Lower lobe of right lung (tissue), 2 donors: Measurements from ENCODE around the gene GUCY2D. TPM values are rescaled to one million over a fixed set of nuclear protein-coding genes. Genes with fewer than 3 reads are reported as not detected.

Experiments
- ATAC-seq, 2 donors: fragments of 200-7000 bp; cut with Tn5 transposase; one replicate each; pipeline ENCODE4 v1.9.1; 2020 to 2022; ENCODE audit warnings: mild to moderate bottlenecking in 2 of 2, moderate library complexity in 2 of 2
- DNase-seq: peaks from one replicate; pipeline ENCODE4 v3.0.0-alpha.2; 2020
- H3K27ac ChIP-seq: fragments of 200-600 bp; one replicate; pipeline ENCODE4 v1.8.0; 2022
- H3K27me3 ChIP-seq: fragments of 200-600 bp; one replicate; pipeline ENCODE4 v1.8.0; 2022; ENCODE audit warnings: low read depth
- H3K36me3 ChIP-seq: fragments of 200-600 bp; one replicate; pipeline ENCODE4 v1.8.0; 2022; ENCODE audit warnings: mild to moderate bottlenecking
- H3K4me1 ChIP-seq: fragments of 200-600 bp; one replicate; pipeline ENCODE4 v1.8.0; 2022
- H3K4me3 ChIP-seq: fragments of 200-600 bp; one replicate; pipeline ENCODE4 v1.8.0; 2022; ENCODE audit warnings: mild to moderate bottlenecking
- H3K9me3 ChIP-seq: fragments of 200-600 bp; one replicate; pipeline ENCODE4 v1.8.0; 2022
- intact Hi-C: fragments of 100-400 bp; cut with DNase I; formaldehyde crosslinking; loops from one replicate; pipeline ENCODE4 v1.11.0; 2022
- total RNA-seq: library from RNA; stranded (reverse); fragmentation: NEBNext Ultra II Directional; extraction: Animal tissue kit (Norgen Biotek cat#: 25700); gene quantifications from one replicate; pipeline ENCODE4 v1.2.1, GENCODE V29; 2021
- TF ChIP-seq, protein P1 (sequence below): fragments of 200-600 bp; IDR thresholded peaks from one replicate; pipeline ENCODE4 v1.8.0; 2022; ENCODE audit warnings: antibody characterized with exemption, mild to moderate bottlenecking
- donor health status: DM: no; HTN: yes; CAD: no; lungs with severe emphysema.

GUCY2D gene
- total RNA-seq, 1 donor from 2014 or later, result 3.1 TPM

DNA sequence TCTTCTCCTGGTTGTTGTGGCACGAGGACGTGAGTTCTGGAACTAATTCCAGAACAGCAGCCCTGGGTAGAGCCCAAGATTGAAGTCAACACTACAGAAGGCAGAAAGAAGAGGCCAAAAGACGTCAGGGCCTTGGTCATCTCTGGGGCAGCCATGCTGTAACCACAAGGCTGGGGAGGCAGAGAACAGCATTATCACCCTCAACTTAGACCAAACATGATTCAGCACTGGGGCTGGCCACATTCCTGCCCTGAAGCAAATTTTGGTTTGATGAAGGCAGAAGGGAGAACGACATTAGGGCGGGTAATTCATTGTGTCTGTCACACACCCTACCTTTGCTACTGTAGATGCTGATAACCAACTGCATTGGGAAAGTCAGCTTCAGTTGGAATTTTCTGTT lies 26.7 kb downstream of the GUCY2D start:
- H3K4me3 ChIP-seq, result no peak overlapping the region
- H3K36me3 ChIP-seq, result no peaks in the 10 kb centered on the region
- H3K27ac ChIP-seq, result no peak overlapping the region
- DNase-seq (no peak), ATAC-seq (no peak)
- H3K9me3 ChIP-seq, result no peaks in the 10 kb centered on the region
- H3K4me1 ChIP-seq, result peaks cover 7% of the 10 kb centered on the region
- TF ChIP-seq, protein P1, sequence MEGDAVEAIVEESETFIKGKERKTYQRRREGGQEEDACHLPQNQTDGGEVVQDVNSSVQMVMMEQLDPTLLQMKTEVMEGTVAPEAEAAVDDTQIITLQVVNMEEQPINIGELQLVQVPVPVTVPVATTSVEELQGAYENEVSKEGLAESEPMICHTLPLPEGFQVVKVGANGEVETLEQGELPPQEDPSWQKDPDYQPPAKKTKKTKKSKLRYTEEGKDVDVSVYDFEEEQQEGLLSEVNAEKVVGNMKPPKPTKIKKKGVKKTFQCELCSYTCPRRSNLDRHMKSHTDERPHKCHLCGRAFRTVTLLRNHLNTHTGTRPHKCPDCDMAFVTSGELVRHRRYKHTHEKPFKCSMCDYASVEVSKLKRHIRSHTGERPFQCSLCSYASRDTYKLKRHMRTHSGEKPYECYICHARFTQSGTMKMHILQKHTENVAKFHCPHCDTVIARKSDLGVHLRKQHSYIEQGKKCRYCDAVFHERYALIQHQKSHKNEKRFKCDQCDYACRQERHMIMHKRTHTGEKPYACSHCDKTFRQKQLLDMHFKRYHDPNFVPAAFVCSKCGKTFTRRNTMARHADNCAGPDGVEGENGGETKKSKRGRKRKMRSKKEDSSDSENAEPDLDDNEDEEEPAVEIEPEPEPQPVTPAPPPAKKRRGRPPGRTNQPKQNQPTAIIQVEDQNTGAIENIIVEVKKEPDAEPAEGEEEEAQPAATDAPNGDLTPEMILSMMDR, result no peak
- H3K27me3 ChIP-seq, result peaks cover 15% of the 10 kb centered on the region
- intact Hi-C loops, result no loop called here

DNA sequence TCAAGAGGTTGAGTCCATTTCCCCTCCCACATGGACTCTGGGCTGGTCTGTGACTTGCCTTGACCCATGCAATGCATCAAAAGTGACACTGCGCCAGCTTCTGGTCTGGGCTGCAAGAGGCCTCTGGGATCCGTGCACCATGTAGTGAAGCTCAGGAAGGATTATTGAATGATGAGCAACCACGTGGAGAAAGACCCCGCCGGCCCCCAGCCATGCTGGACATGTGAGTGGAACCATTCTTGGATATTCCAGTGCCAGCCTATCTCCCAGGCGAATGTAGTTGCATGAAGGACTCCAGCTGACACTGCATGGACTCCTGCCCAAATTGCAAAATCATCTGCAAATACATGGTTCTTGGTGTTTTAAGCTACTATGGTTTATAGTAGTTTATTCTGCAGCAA lies 28.8 kb downstream of the GUCY2D start:
- Histone ChIP-seq H3K4me1 (no peaks in the 10 kb centered on the region), H3K27ac (no peak overlapping the region), H3K36me3 (no peaks in the 10 kb centered on the region), H3K9me3 (no peaks in the 10 kb centered on the region), H3K4me3 (no peak overlapping the region), H3K27me3 (peaks cover 15% of the 10 kb centered on the region)
- DNase-seq, result no peak
- TF ChIP-seq, protein P1, result no peak
- ATAC-seq, result no peak
- intact Hi-C loops, result no loop called here

DNA sequence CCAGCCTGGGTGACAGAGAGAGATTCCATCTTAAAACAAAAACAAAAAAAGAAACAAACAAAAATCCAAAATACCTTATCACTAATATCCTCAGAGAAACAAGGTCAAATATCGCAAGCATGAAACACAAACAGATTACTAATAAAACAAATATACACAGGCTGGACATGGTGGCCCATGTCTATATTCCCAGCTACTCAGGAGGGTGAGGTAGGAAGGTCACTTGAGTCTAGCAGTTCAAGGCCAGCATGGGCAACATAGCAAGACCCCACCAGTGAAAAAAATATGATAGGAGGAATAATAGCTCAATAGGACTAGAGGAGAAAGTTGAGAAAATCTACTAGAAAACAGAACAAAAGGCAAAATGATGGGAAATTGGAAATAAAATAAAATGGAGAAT lies 29.5 kb downstream of the GUCY2D start:
- TF ChIP-seq, protein P1, result no peak
- Histone ChIP-seq H3K36me3 (no peaks in the 10 kb centered on the region), H3K4me3 (no peak overlapping the region), H3K27ac (no peak overlapping the region), H3K9me3 (no peaks in the 10 kb centered on the region), H3K27me3 (peaks cover 15% of the 10 kb centered on the region), H3K4me1 (no peaks in the 10 kb centered on the region)
- ATAC-seq (no peak), DNase-seq (no peak)
- intact Hi-C loops, result no loop called here

DNA sequence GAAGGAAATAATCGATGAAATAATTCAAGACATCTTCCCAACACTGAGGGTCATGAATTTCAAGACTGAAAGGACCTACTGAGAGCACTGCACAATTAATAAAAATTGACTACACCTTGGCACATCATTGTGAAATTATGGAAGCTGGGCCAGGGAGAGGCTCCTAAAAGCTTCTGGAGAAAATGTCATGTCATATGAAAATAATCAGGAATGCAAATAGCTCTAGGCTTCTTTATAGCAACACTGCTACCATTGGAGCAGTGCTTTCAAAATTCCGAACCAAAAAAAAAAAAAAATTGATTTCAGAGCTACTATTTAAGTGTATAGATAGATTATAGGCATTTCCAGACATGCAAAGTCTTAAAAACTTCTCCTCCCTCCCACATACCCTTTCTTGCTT lies 30.0 kb downstream of the GUCY2D start:
- Histone ChIP-seq H3K4me1 (no peaks in the 10 kb centered on the region), H3K27me3 (peaks cover 15% of the 10 kb centered on the region), H3K27ac (no peak overlapping the region), H3K4me3 (no peak overlapping the region), H3K9me3 (no peaks in the 10 kb centered on the region), H3K36me3 (no peaks in the 10 kb centered on the region)
- TF ChIP-seq, protein P1, result no peak
- intact Hi-C loops, result no loop called here
- DNase-seq (no peak), ATAC-seq (no peak)

DNA sequence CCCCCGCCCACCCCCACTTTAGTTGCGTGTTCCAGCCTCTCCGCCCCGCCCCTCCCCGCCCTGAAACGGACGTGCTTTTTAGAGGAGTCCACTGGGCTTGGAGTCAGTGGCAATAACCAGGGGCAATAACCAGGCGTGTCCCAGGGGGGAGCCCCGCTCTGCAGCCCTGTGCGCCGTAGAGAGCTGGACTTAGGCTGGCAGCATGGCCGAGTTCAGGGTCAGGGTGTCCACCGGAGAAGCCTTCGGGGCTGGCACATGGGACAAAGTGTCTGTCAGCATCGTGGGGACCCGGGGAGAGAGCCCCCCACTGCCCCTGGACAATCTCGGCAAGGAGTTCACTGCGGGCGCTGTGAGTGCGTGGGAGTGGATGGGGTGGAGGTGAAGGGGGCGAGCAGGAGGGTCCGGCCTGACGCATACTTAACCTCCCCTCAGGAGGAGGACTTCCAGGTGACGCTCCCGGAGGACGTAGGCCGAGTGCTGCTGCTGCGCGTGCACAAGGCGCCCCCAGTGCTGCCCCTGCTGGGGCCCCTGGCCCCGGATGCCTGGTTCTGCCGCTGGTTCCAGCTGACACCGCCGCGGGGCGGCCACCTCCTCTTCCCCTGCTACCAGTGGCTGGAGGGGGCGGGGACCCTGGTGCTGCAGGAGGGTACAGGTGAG lies 36.7 kb downstream of the GUCY2D start, which contains the start of gene ALOX15B:
TSS of gene ALOX15B (plus strand) at position 106 of the 657 bp plus-strand sequence. CDS start at position 203, 97 bp downstream.
- no peaks in the 10 kb centered on the region for H3K36me3 ChIP-seq
- peak within 1 kb of the TSS; percentile 53 for H3K4me3 ChIP-seq
- intact Hi-C loops, result no loop called here
- DNase-seq (peak; percentile 84), ATAC-seq (peak; percentile 80)
- H3K9me3 ChIP-seq, result no peaks in the 10 kb centered on the region
- peak within 1 kb of the TSS; percentile 80 for H3K27ac ChIP-seq
- peaks cover 29% of the 10 kb centered on the region for H3K4me1 ChIP-seq
- TF ChIP-seq, protein P1, result no peak
- H3K27me3 ChIP-seq, result peaks cover 27% of the 10 kb centered on the region
